ENCODE data around the gene WNK1.

GRCh38 chr12:913919-914698 is 161.7 kb downstream of the WNK1 start:
- no peak for TF ChIP-seq POLR2A (IDR thresholded peaks at IDR 0.05; ENCODE audit: low read depth, low read length)
- no peak for TF ChIP-seq TAF1 (IDR thresholded peaks at IDR 0.05; ENCODE audit: borderline replicate concordance, low read depth, low read length)
- TF ChIP-seq POLR2AphosphoS5 (IDR thresholded peaks at IDR 0.05; ENCODE audit: low read depth, low read length) = no peak; the same call in 1 of the 2 replicates
